ENCODE data around the gene CAMSAP1.

CAMSAP1 gene

GRCh38 chr9:135927195-135928013, 20.1 kb upstream of the CAMSAP1 start:
- TF ChIP-seq, protein P1, sequence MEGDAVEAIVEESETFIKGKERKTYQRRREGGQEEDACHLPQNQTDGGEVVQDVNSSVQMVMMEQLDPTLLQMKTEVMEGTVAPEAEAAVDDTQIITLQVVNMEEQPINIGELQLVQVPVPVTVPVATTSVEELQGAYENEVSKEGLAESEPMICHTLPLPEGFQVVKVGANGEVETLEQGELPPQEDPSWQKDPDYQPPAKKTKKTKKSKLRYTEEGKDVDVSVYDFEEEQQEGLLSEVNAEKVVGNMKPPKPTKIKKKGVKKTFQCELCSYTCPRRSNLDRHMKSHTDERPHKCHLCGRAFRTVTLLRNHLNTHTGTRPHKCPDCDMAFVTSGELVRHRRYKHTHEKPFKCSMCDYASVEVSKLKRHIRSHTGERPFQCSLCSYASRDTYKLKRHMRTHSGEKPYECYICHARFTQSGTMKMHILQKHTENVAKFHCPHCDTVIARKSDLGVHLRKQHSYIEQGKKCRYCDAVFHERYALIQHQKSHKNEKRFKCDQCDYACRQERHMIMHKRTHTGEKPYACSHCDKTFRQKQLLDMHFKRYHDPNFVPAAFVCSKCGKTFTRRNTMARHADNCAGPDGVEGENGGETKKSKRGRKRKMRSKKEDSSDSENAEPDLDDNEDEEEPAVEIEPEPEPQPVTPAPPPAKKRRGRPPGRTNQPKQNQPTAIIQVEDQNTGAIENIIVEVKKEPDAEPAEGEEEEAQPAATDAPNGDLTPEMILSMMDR (IDR thresholded peaks at IDR 0.05; ENCODE audit: borderline replicate concordance, extremely low read depth, low read length, poor library complexity, severe bottlenecking): no peak
- TF ChIP-seq EZH2 (IDR thresholded peaks at IDR 0.05; ENCODE audit: borderline replicate concordance, low read depth, low read length, severe bottlenecking): no peak
- Histone ChIP-seq H2AFZ (ENCODE audit: low read depth, low read length) (no peak overlapping the region), H3K9me3 (ENCODE audit: insufficient read depth, low read length, severe bottlenecking) (no peaks in the 10 kb centered on the region), H4K20me1 (ENCODE audit: insufficient read depth, low read length) (peaks cover 39% of the 10 kb centered on the region), H3K27ac (ENCODE audit: low read length) (no peak overlapping the region), H3K9ac (ENCODE audit: low read depth, low read length) (no peak overlapping the region), H3K4me2 (ENCODE audit: insufficient read depth, low read length) (no peak overlapping the region), H3K36me3 (ENCODE audit: insufficient read depth, low read length) (peaks cover 11% of the 10 kb centered on the region), H3K27me3 (ENCODE audit: insufficient read depth, low read length, poor library complexity) (no peaks in the 10 kb centered on the region), H3K4me1 (ENCODE audit: insufficient read depth, low read length) (no peaks in the 10 kb centered on the region), H3K79me2 (ENCODE audit: insufficient read depth, low read length) (no peaks in the 10 kb centered on the region), H3K4me3 (ENCODE audit: low read depth in 1 of 2, low read length in 2 of 2) (no peak overlapping the region)
- DNase-seq (no peak), ATAC-seq (ENCODE audit: insufficient read depth, low read depth) (no peak)

- Histone ChIP-seq H3K9me3 (ENCODE audit: insufficient read depth, low read length, severe bottlenecking) (no peaks in the 10 kb centered on the region), H3K27ac (ENCODE audit: low read length) (no peak overlapping the region), H3K27me3 (ENCODE audit: insufficient read depth, low read length, poor library complexity) (no peaks in the 10 kb centered on the region), H4K20me1 (ENCODE audit: insufficient read depth, low read length) (peaks cover 39% of the 10 kb centered on the region), H3K79me2 (ENCODE audit: insufficient read depth, low read length) (no peaks in the 10 kb centered on the region), H3K4me1 (ENCODE audit: insufficient read depth, low read length) (no peaks in the 10 kb centered on the region), H2AFZ (ENCODE audit: low read depth, low read length) (no peak overlapping the region), H3K4me2 (ENCODE audit: insufficient read depth, low read length) (no peak overlapping the region), H3K36me3 (ENCODE audit: insufficient read depth, low read length) (peaks cover 11% of the 10 kb centered on the region; the same call in 1 of the 2 replicates), H3K4me3 (ENCODE audit: low read depth in 1 of 2, low read length in 2 of 2) (no peak overlapping the region), H3K9ac (ENCODE audit: low read depth, low read length) (no peak overlapping the region)
- ATAC-seq (ENCODE audit: insufficient read depth, low read depth): no peak
- TF ChIP-seq, protein P1 (IDR thresholded peaks at IDR 0.05; ENCODE audit: borderline replicate concordance, extremely low read depth, low read length, poor library complexity, severe bottlenecking): no peak
- TF ChIP-seq EZH2 (IDR thresholded peaks at IDR 0.05; ENCODE audit: borderline replicate concordance, low read depth, low read length, severe bottlenecking): no peak
- DNase-seq: no peak
These were observed 19.3 kb upstream of the CAMSAP1 start for GRCh38 chr9:135926402-135927194.

DNA sequence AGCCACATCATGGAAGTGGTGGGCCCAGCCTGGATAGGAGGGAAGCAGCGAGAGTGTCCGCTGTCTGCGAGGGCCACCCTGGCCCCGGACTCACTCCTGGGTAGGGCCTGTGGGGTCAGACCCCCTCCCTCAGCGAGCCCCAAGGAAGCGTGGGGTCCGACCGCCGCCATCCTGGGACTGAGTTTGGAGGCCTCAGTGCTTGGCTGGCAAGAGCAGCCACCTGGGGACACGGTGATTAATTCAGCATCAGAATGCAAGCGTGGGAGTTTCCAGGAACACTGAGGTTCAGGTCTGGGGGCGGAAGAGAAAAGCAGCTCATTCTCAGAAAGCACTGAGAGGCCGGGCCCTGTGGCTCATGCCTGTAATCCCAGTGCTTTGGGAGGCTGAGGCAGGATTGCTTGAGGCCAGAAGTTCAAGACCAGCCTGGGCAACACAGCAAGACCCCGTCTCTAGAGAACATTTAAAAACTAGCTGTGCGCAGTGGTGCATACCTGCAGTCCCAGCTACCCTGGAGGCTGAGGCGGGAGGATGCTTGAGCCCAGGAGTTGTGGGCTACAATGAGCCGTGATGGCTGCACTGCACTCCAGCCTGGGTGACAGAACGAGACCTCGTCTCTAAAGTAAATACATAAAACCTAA, 18.3 kb upstream of the CAMSAP1 start:
- H3K27ac ChIP-seq (ENCODE audit: low read length): no peak overlapping the region

More for the DNA sequence above, 18.3 kb upstream of the CAMSAP1 start:
- no peak overlapping the region for H2AFZ ChIP-seq (ENCODE audit: low read depth, low read length)
- peaks cover 32% of the 10 kb centered on the region for H4K20me1 ChIP-seq (ENCODE audit: insufficient read depth, low read length)
- peaks cover 2% of the 10 kb centered on the region; the same call in 1 of the 2 replicates for H3K36me3 ChIP-seq (ENCODE audit: insufficient read depth, low read length)
- no peak for TF ChIP-seq EZH2 (IDR thresholded peaks at IDR 0.05; ENCODE audit: borderline replicate concordance, low read depth, low read length, severe bottlenecking)
- TF ChIP-seq, protein P1 (IDR thresholded peaks at IDR 0.05; ENCODE audit: borderline replicate concordance, extremely low read depth, low read length, poor library complexity, severe bottlenecking): no peak
- H3K9ac ChIP-seq (ENCODE audit: low read depth, low read length): no peak overlapping the region
- H3K27me3 ChIP-seq (ENCODE audit: insufficient read depth, low read length, poor library complexity): no peaks in the 10 kb centered on the region
- no peak overlapping the region for H3K4me2 ChIP-seq (ENCODE audit: insufficient read depth, low read length)
- DNase-seq (no peak), ATAC-seq (ENCODE audit: insufficient read depth, low read depth) (no peak)
- H3K79me2 ChIP-seq (ENCODE audit: insufficient read depth, low read length): no peaks in the 10 kb centered on the region
- no peak overlapping the region for H3K4me3 ChIP-seq (ENCODE audit: low read depth in 1 of 2, low read length in 2 of 2)
- no peaks in the 10 kb centered on the region for H3K4me1 ChIP-seq (ENCODE audit: insufficient read depth, low read length)
- no peaks in the 10 kb centered on the region for H3K9me3 ChIP-seq (ENCODE audit: insufficient read depth, low read length, severe bottlenecking)
